HL-60 (cell line): Measurements from ENCODE around the gene NDUFV3.

ENCODE experiments used
- DNase-seq, 2 experiments: peaks; one replicate each; pipeline ENCODE4 v3.0.0-alpha.2; 2010 to 2020; ENCODE audit warnings: low read depth in 1 of 2, low spot score in 1 of 2
- H3K27ac ChIP-seq: fragments of 250-450 bp; sonication (Bioruptor Pico); replicated peaks from 2 replicates; pipeline ENCODE4 v1.5.1; 2020; ENCODE audit warnings: mild to moderate bottlenecking, moderate library complexity
- H3K27me3 ChIP-seq: fragments of 250-450 bp; sonication (Bioruptor Pico); 2 replicates; pipeline ENCODE4 v1.5.1; 2021; ENCODE audit warnings: mild to moderate bottlenecking, moderate library complexity; ENCODE audit not compliant: insufficient read depth, poor library complexity, severe bottlenecking
- H3K4me3 ChIP-seq: replicated peaks from 2 replicates; pipeline ENCODE4 v1.5.1; 2011; ENCODE audit warnings: mild to moderate bottlenecking, control low read depth, low read length; ENCODE audit not compliant: insufficient read depth
- GABPA ChIP-seq: IDR thresholded peaks from 2 replicates; pipeline ENCODE4 v1.6.1; 2012; ENCODE audit warnings: low read depth
- POLR2AphosphoS5 ChIP-seq: IDR thresholded peaks from 2 replicates; pipeline ENCODE4 v1.6.1; 2012; ENCODE audit warnings: low read depth
- SPI1 ChIP-seq: IDR thresholded peaks from 2 replicates; pipeline ENCODE4 v1.6.1; 2012; ENCODE audit warnings: low read depth, mild to moderate bottlenecking, borderline replicate concordance
- long read RNA-seq: library from polyadenylated mRNA; unstranded; transcript quantifications from one replicate; pipeline ENCODE4 v2.0.0, GENCODE V29; 2020
- TF ChIP-seq, protein P1 (sequence below): IDR thresholded peaks from one replicate; pipeline ENCODE4 v1.5.1; 2011; ENCODE audit warnings: low read length, control low read depth, inconsistent platforms; ENCODE audit not compliant: insufficient read depth
- TF ChIP-seq, protein P2 (sequence below): IDR thresholded peaks from 2 replicates; pipeline ENCODE4 v1.6.1; 2012; ENCODE audit warnings: low read depth; ENCODE audit not compliant: insufficient replicate concordance

Gene NDUFV3
- long read RNA-seq, full-length matches to known transcripts, result 49 of 68 reads
- long read RNA-seq, partial matches to known transcripts, result 4 of 68 reads
- long read RNA-seq, other reads (novel, unspliced or antisense), result 15 of 68 reads

DNA sequence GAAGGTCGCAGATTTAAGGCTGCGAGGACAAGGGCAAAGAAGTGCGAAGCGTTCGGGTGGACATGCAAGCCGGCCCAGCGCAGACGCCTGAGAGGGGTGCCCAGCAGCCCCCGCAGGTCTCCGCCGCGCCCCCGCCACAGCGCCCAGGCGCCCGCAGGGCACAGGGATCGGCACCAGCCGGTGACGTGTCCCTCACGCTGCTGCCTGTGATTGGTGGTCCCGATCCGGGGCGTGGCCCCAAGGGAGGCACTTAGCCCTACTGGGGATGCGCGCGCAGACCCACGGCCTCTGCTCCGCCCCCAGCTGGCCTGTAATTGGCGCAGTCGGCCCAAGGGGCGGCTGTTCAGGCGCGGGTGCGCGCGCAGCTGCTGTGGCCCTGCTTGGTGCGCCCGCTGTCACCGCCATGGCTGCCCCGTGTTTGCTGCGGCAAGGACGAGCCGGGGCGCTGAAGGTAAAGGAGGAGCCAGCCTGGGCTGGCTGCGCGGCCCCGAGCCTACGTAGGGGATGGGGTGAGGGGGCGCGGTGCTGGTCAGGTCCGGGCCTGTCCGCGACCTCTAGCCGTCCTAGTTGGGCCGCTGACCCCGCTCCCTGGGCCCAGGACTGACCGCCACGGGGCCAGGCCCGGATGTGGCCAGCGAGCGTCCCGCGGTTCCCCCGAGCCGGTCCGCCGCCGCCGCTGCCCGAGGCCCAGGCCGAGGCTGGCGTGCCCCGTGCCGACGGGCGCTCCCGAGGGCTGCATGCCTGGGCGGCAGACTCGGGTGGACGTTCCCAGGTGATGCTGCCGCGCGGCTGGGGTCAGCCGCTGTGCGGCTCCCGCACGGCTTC, at the start of gene NDUFV3:
TSS of gene NDUFV3 (plus strand) at position 379 of the 825 bp plus-strand sequence. CDS start at position 404, 25 bp downstream.
- peak; percentile 94 to 99 for DNase-seq
- no peaks in the 10 kb centered on the region for H3K27me3 ChIP-seq
- H3K4me3 ChIP-seq, result peak within 1 kb of the TSS; percentile 56
- TF ChIP-seq POLR2AphosphoS5, result peak; percentile 91
- TF ChIP-seq, protein P1, sequence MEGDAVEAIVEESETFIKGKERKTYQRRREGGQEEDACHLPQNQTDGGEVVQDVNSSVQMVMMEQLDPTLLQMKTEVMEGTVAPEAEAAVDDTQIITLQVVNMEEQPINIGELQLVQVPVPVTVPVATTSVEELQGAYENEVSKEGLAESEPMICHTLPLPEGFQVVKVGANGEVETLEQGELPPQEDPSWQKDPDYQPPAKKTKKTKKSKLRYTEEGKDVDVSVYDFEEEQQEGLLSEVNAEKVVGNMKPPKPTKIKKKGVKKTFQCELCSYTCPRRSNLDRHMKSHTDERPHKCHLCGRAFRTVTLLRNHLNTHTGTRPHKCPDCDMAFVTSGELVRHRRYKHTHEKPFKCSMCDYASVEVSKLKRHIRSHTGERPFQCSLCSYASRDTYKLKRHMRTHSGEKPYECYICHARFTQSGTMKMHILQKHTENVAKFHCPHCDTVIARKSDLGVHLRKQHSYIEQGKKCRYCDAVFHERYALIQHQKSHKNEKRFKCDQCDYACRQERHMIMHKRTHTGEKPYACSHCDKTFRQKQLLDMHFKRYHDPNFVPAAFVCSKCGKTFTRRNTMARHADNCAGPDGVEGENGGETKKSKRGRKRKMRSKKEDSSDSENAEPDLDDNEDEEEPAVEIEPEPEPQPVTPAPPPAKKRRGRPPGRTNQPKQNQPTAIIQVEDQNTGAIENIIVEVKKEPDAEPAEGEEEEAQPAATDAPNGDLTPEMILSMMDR, result no peak
- peak; percentile 31; the same call in 1 of the 2 replicates for TF ChIP-seq GABPA
- TF ChIP-seq, protein P2, sequence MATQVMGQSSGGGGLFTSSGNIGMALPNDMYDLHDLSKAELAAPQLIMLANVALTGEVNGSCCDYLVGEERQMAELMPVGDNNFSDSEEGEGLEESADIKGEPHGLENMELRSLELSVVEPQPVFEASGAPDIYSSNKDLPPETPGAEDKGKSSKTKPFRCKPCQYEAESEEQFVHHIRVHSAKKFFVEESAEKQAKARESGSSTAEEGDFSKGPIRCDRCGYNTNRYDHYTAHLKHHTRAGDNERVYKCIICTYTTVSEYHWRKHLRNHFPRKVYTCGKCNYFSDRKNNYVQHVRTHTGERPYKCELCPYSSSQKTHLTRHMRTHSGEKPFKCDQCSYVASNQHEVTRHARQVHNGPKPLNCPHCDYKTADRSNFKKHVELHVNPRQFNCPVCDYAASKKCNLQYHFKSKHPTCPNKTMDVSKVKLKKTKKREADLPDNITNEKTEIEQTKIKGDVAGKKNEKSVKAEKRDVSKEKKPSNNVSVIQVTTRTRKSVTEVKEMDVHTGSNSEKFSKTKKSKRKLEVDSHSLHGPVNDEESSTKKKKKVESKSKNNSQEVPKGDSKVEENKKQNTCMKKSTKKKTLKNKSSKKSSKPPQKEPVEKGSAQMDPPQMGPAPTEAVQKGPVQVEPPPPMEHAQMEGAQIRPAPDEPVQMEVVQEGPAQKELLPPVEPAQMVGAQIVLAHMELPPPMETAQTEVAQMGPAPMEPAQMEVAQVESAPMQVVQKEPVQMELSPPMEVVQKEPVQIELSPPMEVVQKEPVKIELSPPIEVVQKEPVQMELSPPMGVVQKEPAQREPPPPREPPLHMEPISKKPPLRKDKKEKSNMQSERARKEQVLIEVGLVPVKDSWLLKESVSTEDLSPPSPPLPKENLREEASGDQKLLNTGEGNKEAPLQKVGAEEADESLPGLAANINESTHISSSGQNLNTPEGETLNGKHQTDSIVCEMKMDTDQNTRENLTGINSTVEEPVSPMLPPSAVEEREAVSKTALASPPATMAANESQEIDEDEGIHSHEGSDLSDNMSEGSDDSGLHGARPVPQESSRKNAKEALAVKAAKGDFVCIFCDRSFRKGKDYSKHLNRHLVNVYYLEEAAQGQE, result peak; percentile 65
- no peak for TF ChIP-seq SPI1
- peak within 1 kb of the TSS; percentile 92 for H3K27ac ChIP-seq

DNA sequence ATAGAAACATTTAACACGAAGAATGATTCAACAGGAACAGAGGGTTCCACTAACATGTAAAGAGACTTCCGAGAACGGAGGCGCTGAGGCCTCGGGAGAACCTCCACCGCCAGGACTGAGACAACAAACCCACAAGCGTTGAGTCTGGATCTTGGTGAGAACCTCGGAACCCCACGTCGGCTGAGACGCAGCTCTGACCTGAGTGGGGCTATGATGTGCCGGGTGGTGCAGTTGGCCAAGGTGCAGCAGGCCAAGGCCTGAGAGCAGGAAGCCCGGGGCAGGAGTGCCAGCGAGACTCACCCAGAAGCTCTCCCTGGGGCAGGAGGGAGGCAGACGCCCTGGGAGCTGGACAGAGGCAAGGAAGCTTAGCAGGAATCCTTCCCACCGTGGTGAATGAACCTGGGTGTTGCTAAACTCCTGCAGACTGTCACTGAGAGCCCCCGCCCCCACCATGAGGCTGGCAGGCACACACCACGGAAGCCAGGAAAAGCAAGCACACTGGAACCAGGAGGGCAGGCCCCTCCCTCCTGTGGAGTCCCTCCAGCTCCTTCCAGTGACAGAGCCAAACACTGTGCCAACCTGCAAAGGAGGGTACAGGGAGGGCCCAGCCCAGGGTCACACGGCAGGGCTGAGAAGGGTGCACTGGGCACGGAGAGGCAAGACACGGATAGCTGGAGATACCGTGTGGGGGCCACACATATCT, 48.5 kb upstream of the NDUFV3 start:
- no peak overlapping the region for H3K27ac ChIP-seq
- DNase-seq, result no peak
- no peaks in the 10 kb centered on the region for H3K27me3 ChIP-seq
- no peak overlapping the region for H3K4me3 ChIP-seq
- TF ChIP-seq, protein P1, result no peak
- TF ChIP-seq SPI1, result no peak
- TF ChIP-seq, protein P2, result no peak
- TF ChIP-seq GABPA, result no peak
- no peak for TF ChIP-seq POLR2AphosphoS5

DNA sequence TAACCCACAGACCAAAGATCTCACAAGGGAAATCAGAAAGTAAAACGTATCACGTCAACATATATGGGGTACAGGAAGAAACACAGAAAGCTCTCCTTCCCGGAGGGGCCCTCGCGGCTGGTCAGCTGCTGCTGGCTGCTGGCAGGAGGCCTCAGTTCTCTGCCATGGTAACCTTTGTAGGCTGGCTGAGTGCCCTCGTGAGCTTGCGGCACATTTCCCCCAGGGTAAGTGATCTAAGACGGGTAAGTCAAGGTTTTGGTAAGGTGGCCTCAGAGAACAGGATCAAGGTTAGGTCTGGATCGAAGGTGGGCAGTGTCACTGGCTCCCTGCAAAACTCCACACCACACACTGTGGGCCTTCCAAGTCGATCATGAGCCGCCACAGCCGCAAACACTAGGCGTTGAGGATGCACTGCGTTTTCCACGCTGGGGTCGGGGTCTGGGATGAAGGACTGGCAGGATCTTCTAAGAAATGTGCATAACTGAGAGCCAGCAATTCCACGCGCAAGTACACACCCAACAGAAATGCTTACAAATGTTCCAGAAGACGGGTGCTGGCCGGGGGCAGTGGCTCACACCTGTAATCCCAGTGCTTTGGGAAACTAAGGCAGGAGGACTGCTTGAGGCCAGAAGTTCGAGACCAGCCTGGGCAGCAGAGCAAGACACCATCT, 47.7 kb upstream of the NDUFV3 start:
- Histone ChIP-seq H3K27me3 (no peaks in the 10 kb centered on the region), H3K4me3 (no peak overlapping the region), H3K27ac (no peak overlapping the region)
- DNase-seq, result no peak
- TF ChIP-seq GABPA, result no peak
- no peak for TF ChIP-seq POLR2AphosphoS5
- TF ChIP-seq SPI1, result no peak
- TF ChIP-seq, protein P2, result no peak
- TF ChIP-seq, protein P1, result no peak
